Limb (tissue), 2 donors: Measurements from ENCODE around the gene GPR34.
"Not testable (repeated sequence)": the region's sequence is repeated elsewhere in the genome, so short reads cannot be mapped to it uniquely, and the experiment has no call there.

Experiments
- DNase-seq, 2 donors: peaks; one replicate each; pipeline ENCODE4 v3.0.0-alpha.2; 2016; ENCODE audit errors: extremely low spot score in 2 of 2

GPR34 gene

GRCh38 chrX:41688835-41689234 is at the start of gene GPR34:
Gene GPR34 (plus strand): TSS chrX:41688973. CDS start chrX:41695634, 6,661 bp downstream.
- no peak for DNase-seq

- DNase-seq = not testable (repeated sequence)
Measured at GRCh38 chrX:41646201-41646600, 42.6 kb upstream of the GPR34 start.

- DNase-seq = no peak
Measured at GRCh38 chrX:41653125-41653524, 35.6 kb upstream of the GPR34 start.

GRCh38 chrX:41655101-41655500 is 33.7 kb upstream of the GPR34 start:
- DNase-seq = no peak

- DNase-seq = no peak
Measured at GRCh38 chrX:41655631-41656030, 33.1 kb upstream of the GPR34 start.

GRCh38 chrX:41661366-41662095 is 27.2 kb upstream of the GPR34 start:
- no peak for DNase-seq

- DNase-seq = no peak
Measured at GRCh38 chrX:41664375-41664901, 24.3 kb upstream of the GPR34 start.

- DNase-seq = no peak
Measured at GRCh38 chrX:41664908-41665307, 23.9 kb upstream of the GPR34 start.

- no peak for DNase-seq
Measured at GRCh38 chrX:41665686-41666085, 23.1 kb upstream of the GPR34 start.

GRCh38 chrX:41666251-41666650 is 22.5 kb upstream of the GPR34 start:
- DNase-seq = no peak

- DNase-seq = no peak
Measured at GRCh38 chrX:41667631-41668030, 21.1 kb upstream of the GPR34 start.

- DNase-seq = no peak
Measured at GRCh38 chrX:41670112-41670511, 18.7 kb upstream of the GPR34 start.

GRCh38 chrX:41671082-41671481 is 17.7 kb upstream of the GPR34 start:
- no peak for DNase-seq

- no peak for DNase-seq
Measured at GRCh38 chrX:41672643-41673042, 16.1 kb upstream of the GPR34 start.

- DNase-seq = not testable (repeated sequence)
Measured at GRCh38 chrX:41676361-41676760, 12.4 kb upstream of the GPR34 start.

GRCh38 chrX:41677183-41678060 is 11.4 kb upstream of the GPR34 start:
- no peak for DNase-seq

GRCh38 chrX:41684138-41684537 is 4.6 kb upstream of the GPR34 start:
- no peak for DNase-seq

GRCh38 chrX:41684940-41685339 is 3.8 kb upstream of the GPR34 start:
- no peak for DNase-seq

- no peak for DNase-seq
Measured at GRCh38 chrX:41686788-41687187, 2.0 kb upstream of the GPR34 start.

- DNase-seq = no peak
Measured at GRCh38 chrX:41688156-41688555, 617 bp upstream of the GPR34 start.

- DNase-seq = no peak
Measured at GRCh38 chrX:41689711-41690110, 938 bp downstream of the GPR34 start.

- no peak for DNase-seq
Measured at GRCh38 chrX:41692162-41692749, 3.5 kb downstream of the GPR34 start.
